Activated CD8-positive, alpha-beta memory T cell treated with anti-CD3 and anti-CD28 coated beads, Interleukin-2, amount 50 U/mL, for 24 hours (primary cell): ENCODE results near the gene RFTN2.
"Not testable (repeated sequence)": the region's sequence is repeated elsewhere in the genome, so short reads cannot be mapped to it uniquely, and the experiment has no call there.

ENCODE experiments used
- DNase-seq: peaks from one replicate; pipeline ENCODE4 v3.0.0-alpha.2; 2020; ENCODE audit errors: extremely low read depth

RFTN2 gene

GRCh38 chr2:197604117-197604860 lies 71.1 kb downstream of the RFTN2 start:
- no peak for DNase-seq

GRCh38 chr2:197601726-197602125 lies 73.7 kb downstream of the RFTN2 start:
- no peak for DNase-seq

DNA sequence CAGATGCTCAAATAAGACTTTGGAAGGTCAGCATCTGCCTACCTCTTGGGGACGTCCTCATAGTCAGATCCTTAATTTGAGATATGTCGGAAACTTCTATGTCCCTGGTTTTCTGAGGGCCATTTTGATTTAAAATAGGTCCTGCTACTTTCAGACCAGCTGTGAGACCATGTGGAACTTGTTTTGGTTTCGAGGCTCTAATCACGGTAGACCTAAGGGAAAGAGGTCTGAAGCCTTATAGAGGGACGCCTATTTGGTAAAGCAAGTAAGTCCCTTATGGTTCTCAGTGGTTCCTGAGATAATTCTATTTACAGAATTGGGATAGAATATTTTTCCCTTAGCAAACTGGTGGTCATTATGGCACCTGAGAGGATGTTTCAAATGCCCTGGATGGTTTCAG lies 75.1 kb downstream of the RFTN2 start:
- no peak for DNase-seq

DNA sequence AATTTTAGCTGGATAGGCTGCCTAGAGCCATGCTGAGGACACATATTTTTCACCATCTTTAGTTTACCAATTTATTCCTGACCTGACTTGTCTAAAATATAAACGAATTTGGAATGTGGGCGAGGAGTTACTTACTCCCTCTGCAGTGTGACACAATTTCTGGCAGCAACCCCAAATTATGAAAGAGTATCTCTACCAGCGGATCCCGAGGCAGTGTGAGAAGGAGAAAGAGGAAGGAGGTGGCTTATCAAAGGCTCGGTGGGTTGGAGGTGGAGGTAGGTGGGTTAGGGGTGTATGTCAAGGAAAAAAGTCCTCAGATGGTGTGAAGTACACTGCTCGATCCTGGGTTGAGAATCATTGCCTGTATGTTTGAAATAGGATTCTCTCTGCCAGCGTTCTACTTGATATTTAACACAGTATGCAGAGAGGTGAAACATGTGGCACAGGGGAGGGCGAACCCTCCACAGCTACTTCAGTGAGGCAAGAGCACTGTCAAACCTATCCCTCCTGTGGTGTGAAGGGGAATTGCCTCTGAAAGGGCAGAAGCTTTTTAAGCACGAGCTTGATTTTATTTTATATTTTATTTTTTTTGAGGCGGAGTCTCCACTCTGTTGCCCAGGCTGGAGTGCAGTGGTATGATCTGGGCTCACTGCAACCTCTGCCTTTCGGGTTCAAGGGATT lies 76.0 kb downstream of the RFTN2 start:
- no peak for DNase-seq

- no peak for DNase-seq
These were observed 76.9 kb downstream of the RFTN2 start for GRCh38 chr2:197598450-197598849.

GRCh38 chr2:197597166-197597565 lies 78.2 kb downstream of the RFTN2 start:
- DNase-seq = no peak

DNA sequence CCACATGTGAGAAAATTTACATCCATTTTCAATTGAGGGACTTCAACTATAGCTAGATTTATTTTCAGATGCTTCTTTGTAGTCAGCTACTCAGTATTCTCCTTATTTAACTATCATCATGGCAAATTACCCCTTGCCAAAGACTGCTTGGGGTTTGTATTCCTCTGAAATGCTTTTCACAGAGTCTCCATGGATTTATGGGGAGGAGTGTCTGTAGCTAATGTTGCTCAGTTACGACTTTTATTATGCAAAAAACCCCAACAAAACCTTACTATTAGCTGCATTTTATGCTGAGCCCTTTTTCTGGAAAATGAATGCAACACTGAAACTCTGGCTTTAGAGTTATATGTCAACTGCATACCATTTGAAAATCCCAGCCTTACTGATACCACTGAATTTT lies 78.6 kb downstream of the RFTN2 start:
- DNase-seq = no peak

DNA sequence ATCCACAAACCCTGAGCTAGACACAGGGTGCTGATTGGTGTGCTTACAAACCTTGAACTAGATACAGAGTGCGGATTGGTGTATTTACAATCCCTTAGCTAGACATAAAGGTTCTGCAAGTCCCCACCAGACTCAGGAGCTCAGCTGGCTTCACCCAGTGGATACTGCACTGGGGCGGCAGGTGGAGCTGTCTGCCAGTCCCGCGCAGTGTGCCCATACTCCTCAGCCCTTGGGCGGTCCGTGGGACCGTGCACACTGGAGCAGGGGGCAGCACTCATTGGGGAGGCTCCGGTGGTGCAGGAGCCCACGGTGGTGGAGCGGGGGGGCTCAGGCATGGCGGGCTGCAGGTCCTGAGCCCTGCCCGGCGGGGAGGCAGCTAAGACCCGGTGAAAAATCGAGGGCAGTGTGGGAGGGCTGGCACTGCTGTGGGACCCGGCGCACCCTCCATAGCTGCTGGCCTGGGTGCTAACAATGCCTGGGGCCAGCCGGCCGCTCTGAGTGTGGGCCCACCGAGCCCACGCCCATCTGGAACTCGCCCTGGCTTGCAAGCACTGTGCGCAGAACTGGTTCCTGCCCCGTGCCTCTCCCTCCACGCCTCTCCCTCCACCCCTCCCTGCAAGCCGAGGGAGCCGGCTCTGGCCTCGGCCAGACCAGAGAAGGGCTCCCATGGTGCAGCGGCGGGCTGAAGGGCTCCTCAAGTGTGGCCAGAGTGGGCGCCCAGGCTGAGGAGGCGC lies 83.9 kb downstream of the RFTN2 start:
- DNase-seq = no peak

DNA sequence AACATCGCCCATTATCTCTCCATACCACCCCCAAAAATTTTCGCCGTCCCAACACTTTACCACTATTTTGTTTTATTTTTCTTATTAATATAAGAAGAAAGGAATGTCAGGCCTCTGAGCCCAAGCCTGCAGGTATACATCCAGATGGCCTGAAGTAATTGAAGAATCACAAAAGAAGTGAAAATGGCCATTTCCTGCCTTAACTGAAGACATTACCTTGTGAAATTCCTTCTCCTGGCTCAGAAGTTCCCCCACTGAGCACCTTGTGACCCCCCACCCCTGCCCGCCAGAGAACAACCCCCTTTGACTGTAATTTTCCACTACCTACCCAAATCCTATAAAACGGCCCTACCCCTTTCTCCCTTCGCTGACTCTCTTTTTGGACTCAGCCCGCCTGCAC lies 88.1 kb downstream of the RFTN2 start:
- DNase-seq = not testable (repeated sequence)

DNA sequence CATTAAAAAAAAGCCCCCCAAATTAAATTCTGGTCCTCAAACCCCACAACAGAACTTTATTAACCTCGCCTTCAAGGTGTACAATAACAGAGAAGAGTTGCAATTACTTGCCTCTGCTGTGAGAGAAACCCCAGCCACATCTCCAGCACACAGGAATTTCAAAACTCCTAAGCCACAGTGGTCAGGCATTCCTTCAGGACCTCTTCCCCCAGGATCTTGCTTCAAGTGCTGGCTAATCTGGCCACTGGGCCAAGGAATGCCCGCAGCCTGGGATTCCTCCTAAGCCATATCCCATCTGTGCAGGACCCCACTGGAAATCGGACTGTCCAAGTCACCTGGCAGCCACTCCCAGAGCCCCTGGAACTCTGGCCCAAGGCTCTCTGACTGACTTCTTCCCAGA lies 95.2 kb downstream of the RFTN2 start:
- not testable (repeated sequence) for DNase-seq

GRCh38 chr2:197578294-197578693 lies 97.1 kb downstream of the RFTN2 start:
- DNase-seq = not testable (repeated sequence)

DNA sequence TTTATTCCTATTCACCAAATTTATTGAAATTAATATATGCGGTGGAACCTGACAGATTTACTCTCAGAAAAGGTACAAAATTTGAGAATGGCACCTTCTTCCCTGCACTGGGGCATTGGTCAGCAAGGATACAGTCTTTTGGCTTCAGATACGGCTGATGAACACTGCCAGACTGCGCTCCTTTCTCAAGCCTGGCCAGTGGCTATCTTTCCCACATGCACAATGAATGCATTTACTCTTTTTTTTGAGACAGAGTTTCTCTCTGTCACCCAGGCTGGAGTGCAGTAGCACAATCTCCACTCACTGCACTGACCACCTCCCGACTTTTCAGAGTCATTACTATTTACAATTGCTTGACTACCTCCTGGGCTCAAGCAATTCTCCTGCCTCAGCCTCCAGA lies 97.9 kb downstream of the RFTN2 start:
- no peak for DNase-seq

DNA sequence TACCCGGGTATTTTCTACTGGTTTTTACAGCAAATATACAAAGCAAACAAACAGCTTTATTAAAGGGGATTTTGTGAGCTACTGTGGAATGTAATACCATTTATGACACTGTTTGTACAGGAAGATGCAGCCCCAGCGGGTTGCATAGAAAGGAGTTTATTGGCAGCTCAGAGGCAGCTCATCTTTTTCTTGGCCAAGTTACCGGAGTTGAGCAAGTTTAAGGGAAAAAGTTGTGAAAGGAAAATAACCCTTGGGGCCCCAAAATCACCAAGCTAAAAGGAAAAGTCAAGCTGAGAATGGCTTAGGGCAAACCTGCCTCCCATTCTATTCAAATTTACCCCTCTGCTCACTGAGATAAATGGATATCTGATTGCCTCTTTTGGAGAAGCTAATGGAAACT lies 98.8 kb downstream of the RFTN2 start:
- no peak for DNase-seq

- DNase-seq = no peak
These were observed 99.4 kb downstream of the RFTN2 start for GRCh38 chr2:197575987-197576386.

DNA sequence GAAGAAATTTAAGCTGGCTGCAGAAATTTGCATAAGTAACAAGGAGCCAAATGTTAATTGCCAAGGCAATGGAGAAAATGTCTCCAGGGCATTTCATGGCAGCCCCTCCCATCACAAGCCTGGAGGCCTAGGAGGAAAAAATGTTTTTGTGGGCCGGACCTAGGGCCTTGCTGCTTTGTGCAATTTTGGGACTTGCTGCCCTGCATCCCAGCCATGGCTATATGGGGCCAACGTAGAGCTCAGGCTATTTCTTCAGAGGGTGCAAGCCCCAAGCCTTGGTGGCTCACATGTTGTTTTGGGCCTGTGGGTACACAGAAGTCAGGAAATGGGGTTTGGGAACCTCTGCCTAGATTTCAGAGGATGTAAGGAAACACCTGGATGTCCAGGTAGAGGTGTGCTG lies 101.8 kb downstream of the RFTN2 start:
- no peak for DNase-seq

GRCh38 chr2:197571627-197572271 lies 103.6 kb downstream of the RFTN2 start:
- DNase-seq = no peak

GRCh38 chr2:197560146-197560665 lies 115.2 kb downstream of the RFTN2 start:
- DNase-seq = no peak

GRCh38 chr2:197559681-197560080 lies 115.7 kb downstream of the RFTN2 start:
- no peak for DNase-seq

DNA sequence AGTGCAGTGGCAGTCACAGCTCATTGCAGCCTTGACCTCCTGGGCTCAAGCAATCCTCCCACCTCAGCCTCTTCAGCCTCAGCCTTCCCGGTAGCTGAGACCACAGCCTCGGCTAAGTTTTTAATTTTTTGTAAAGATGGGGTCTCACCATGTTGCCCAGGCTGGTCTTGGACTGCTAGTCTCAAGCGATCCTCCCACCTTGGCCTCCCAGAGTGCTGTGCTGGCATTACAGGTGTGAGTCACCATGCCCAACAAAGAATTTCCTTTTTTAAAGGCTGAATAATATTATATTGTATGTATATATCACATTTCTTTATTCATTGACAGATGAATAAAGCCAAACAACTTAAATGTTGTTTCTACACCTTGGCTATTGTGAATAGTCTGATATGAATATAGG lies 117.0 kb downstream of the RFTN2 start:
- no peak for DNase-seq

- no peak for DNase-seq
These were observed 118.9 kb downstream of the RFTN2 start for GRCh38 chr2:197556456-197556855.

DNA sequence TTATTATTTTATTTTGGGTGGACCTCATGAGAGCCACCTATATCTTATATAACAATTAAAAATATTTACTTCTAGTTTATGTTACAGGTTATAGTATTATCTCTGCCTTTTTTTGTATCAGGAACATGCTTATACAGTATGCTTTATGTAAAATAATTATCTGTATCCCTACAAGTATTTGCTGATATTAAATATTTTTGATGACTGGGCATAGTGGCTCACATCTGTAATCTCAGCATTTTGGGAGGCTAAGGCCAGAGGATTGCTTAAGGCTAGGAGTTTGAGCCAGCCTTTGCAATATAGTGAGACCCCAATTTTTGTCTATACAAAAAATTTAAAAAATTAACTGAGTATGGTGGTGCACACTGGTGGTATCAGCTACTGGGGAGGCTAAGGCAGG lies 119.9 kb downstream of the RFTN2 start:
- no peak for DNase-seq

DNA sequence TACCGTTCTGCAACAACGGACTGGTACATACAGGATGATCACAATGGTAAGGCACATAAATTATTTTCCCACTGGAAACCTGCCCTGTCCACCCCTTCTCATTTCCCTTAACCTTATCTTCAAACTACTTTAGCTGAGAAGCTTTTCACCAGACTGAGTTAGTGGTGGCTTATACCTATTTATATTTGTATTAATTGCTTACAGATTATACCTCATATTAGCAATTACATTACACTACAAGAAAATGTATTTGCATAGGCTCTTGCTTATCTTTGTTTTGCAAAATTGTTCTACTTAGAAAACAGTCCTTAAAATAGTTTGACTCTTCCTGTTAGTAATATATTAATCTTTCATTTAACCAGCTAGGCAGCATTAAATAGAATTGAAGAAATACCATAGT lies 124.1 kb downstream of the RFTN2 start:
- not testable (repeated sequence) for DNase-seq
